GM20431 (cell line): Measurements from ENCODE around the gene TCERG1L.
"Not testable (repeated sequence)": the region's sequence is repeated elsewhere in the genome, so short reads cannot be mapped to it uniquely, and the experiment has no call there.

Experiments
- in situ Hi-C: fragments of 300-500 bp; cut with MseI, MboI; formaldehyde crosslinking; loops from one replicate; pipeline ENCODE4 v1.15.0; 2020; ENCODE audit warnings: low sequenced_read_pairs; ENCODE audit not compliant: unreplicated experiment

Gene TCERG1L

DNA sequence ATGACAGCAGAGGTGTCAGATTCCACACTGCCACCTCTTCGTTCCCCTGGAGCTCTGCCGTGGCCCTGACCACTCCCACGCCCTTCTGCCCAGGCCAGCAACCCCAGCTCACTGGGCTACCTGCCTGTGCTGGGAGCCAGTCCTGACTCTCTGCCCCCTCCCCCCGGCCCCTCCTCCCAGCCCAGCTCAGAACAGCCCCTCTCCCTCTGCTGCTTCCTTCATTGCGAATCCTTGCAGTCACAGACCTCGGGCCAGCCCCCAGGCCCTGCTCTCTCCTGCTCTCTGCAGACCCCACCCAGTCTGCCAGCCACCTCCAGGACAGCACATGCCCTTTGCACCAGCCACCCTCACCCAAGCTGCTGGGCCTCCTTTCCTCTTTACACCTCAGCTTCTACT, 60.4 kb downstream of the TCERG1L start:
- in situ Hi-C loops = no loop called here

DNA sequence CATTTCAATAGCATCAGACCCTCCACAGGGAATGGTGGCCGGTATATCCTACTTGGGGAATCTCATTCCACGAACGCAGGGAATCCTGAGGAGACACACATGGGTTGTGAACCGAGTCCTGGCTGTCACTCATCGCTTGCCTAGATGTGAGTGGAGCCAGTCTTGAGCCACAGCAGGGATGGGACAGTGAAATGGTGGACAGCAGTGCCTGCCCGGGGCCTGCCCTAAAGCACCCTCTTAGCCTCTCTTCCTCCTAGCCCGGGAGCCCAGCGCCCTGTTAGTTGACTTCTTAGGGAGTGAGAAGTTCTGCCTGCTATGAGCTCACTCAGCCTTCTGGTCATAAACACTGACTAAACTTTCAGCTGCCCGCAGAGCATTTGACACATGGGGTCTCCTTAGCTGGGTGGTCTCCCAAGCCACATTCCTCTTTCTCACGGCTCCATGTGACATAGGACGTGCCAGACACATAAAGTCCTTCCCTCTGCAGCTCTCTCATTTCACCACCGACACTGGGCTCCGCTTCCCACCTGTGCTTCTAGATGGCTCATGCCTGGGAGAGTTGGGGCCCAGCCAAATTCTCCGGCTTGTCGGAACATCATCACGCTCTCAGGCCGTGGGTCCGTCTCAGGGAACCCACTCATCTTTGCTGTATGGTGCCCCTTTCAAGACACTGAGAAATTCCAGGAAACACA, 60.9 kb downstream of the TCERG1L start:
- in situ Hi-C loops = no loop called here

DNA sequence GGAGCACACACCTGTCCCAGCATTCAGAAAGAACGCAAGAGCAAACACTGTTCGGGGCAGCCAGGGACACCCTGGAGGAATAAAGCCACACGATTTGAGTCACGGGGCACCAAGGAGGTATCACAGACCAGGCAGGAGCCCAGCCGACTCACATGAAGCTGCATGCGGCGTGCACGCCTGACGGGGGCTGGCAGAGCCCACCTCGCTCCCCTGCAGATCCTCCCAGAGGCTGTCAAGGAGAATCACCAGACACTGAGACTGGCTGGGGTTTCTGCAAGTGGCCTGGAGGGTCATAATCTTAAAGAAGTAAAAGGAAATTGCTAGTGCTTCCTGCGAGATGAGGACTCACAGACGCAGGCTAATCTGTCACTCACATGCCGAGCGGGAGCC, 61.6 kb downstream of the TCERG1L start:
- in situ Hi-C loops = no loop called here

DNA sequence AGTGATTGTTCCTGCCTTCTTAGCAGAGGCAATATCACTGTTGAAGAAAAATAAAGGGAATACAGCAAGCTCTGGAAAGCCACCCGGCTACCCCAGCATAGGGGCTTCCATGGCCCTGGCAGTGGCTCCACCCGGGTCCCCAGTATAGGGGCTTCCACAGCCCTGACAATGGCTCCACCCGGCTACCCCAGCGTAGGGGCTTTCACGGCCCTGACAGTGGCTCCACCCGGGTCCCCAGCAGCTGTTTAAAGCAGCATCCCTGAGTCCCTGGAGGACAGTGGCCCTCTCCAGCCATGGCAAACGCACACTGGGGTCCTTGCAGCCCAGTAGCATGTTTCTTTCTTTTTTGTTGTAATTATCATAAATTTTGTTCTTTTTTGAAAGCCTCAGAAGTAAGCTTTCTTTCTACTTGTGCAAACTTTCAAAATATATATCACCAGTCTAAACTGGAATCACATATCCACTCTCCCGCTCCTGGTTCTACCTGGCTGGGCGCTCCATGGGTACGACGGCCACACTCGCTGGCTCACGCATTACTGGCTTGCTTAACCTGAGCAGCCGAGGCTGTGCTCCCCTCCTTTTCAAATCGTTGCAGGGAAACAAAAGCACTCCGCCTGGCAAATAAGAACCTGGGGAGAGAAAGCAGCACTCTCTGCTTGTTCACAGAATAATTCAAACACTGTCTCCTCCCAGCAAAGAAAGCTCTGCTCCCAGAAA, 62.1 kb downstream of the TCERG1L start:
- in situ Hi-C loops = no loop called here

DNA sequence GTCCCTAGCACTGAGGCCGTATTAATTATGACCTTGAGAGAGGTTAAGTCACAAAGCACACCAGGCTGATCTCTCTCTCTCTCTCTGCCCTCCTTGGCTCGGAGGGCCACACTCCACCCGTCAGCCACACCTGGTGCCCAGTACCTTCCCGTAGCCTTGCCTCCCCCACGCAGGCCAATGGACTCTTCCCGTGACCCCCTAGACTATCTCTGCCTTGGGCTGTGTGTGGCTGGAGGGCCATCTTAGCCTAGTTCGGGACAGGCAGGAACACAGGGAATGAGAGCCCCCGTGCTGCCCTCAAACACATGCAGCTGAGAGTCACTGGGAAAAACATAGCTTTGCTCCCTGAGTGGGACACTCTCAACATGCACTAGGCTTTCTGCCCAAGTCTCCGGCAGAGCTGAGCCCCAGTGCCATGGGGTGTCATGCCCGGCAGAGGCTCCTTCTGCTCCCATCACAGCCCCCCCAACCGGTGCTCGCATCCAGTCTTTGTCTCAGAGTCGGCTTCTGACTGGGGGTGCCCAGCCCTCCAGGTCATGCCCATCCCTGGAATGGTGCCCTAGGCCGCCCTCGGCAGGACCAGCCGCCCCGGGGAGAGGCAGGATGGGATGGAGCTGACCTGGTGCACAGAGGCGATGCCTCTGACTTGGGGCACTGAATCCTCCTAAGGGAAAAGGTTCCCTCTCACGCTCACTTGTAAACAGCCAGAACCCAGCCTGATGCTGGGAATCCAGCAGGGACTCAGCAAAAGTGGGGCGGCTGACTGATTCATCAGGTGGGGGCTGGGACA, 63.0 kb downstream of the TCERG1L start:
- in situ Hi-C loops = no loop called here

- in situ Hi-C loops = no loop called here
Observed at GRCh38 chr10:131247873-131248272, 63.6 kb downstream of the TCERG1L start.

DNA sequence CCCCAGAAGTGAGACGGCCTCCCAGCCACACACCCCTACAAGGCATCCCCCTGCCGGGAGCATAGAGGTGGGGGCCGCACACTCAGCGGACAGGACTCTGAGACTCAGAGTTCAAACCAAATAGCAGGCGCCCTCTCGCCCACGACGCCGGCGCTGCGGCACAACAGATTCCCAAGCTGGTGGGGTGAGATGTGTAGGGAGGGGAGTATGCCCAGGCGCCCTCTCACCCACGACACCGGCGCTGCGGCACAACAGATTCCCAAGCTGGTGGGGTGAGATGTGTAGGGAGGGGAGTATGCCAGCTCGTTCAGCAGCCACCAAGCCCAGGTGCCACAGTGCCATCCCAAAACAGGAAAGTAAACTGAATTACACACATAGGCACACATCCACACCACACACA, 64.7 kb downstream of the TCERG1L start:
- in situ Hi-C loops = no loop called here

- in situ Hi-C loops = no loop called here
Observed at GRCh38 chr10:131246089-131246488, 65.4 kb downstream of the TCERG1L start.

DNA sequence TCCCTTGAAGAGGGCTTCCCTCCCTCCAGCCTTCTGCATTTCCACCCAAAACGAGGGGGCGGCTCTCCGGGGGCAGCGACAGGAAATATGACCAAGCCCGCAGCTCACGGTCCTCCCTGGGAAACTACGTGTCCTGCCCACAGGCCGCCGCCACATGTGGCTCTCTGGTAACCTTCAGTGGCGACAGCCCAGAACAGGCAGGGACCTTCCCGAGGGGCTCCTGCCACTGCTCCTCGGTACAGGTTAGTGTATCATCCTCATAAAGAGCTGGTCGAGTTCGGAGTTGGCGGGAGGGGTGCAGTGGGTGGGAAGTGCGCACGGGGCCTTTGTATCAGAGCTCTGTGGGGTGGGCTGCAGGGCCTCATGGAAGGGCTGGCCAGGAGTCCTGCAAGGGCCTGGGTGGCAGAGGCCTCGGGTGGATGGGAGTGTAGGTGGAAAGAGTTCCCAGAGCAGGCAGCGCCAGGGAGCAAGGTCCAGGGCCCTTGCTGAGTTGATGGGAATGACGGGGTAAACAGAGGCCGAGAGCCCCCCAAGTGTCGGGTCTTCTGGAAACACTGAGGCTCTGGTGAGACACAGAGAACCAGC, 66.0 kb downstream of the TCERG1L start:
- in situ Hi-C loops = no loop called here

GRCh38 chr10:131244836-131245235, 66.7 kb downstream of the TCERG1L start:
- in situ Hi-C loops = no loop called here

DNA sequence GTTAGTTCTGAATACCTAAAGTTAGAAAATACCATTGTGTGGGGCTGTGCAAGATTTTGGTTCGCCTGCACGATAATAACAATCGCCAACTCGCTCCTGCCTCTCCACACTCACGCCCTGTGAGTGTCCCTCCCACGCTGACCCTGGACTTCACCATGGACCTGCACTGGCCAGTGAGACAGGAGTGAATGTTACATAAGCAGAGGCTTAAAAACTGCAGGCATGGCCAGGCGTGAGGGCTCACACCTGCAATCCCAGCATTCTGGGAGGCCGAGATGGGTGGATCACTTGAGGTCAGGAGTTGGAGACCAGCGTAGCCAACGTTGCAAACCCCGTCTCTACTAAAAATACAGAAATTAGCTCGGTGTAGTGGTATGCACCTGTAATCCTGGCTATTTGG, 68.4 kb downstream of the TCERG1L start:
- in situ Hi-C loops = no loop called here

- in situ Hi-C loops = no loop called here
Observed at GRCh38 chr10:131242007-131242406, 69.5 kb downstream of the TCERG1L start.

DNA sequence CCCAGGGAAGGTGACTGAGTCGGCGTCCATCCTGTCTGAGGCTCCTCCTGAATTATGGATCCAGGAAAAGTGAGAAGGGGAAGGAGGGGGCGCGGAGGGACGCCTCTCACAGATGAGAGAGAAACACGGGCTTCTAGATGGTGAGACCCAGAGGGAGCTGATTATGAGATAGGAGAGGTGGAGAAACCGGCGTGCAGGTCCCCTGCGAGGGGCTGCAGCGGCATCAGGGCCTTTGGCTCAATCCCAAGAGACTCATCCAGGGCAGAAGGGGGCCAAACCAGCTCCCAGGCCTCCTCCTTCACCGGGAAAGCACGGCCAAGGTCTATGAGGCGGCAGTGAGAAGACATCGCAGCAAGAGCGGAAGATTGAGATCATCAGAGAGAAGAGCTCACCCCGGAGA, 70.8 kb downstream of the TCERG1L start:
- in situ Hi-C loops = no loop called here

- in situ Hi-C loops = no loop called here
Observed at GRCh38 chr10:131239926-131240325, 71.6 kb downstream of the TCERG1L start.

- in situ Hi-C loops = no loop called here
Observed at GRCh38 chr10:131239450-131239849, 72.1 kb downstream of the TCERG1L start.

GRCh38 chr10:131238669-131239280, 72.7 kb downstream of the TCERG1L start:
- in situ Hi-C loops = no loop called here

DNA sequence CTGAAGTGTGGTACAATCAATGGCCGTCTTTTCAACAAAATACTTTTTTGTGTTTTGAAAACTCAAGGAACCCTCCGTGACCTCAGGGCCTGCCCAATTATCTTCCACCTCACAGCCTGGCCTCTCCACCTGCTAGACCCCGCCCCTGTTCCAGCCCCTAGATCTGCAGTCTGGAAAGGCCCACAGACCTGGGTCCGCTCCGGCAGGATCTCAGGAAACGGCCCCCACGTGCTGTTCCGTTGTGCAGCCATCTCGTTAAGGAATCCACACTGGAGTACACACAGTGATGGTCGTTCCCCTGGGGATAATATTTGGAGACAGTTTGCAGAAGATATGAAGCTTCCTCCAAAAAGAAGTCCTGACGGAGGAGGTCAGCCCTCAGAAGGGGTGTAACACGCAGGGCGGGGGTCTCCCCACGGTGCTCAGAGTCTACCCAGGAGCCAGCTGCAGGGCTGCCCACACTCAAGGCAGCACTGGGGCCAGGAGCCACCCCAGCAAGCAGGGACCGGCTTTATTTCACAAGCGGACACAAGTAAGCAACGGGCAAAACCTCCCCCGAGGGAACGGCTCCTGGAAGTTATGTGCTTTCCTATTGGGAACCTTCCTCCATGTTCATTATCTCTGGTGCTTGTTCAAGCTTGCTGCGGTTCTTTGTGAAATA, 73.4 kb downstream of the TCERG1L start:
- in situ Hi-C loops = no loop called here

DNA sequence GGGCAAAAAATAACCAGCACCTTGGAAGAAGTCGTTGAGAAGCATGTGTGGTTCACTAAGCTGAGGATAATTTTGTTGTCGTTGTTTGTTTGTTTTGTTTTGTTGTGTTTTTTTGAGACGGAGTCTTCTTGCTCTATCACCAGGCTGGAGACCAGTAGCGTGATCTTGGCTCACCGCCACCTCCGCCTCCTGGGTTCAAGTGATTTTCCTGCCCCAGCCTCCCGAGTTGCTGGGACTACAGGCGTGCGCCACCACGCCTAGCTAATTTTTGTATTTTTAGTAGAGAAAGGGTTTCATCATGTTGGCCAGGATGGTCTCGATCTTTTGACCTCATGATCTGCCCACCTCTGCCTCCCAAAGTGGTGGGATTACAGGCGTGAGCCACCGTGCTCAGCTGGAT, 76.9 kb downstream of the TCERG1L start:
- in situ Hi-C loops = not testable (repeated sequence)

DNA sequence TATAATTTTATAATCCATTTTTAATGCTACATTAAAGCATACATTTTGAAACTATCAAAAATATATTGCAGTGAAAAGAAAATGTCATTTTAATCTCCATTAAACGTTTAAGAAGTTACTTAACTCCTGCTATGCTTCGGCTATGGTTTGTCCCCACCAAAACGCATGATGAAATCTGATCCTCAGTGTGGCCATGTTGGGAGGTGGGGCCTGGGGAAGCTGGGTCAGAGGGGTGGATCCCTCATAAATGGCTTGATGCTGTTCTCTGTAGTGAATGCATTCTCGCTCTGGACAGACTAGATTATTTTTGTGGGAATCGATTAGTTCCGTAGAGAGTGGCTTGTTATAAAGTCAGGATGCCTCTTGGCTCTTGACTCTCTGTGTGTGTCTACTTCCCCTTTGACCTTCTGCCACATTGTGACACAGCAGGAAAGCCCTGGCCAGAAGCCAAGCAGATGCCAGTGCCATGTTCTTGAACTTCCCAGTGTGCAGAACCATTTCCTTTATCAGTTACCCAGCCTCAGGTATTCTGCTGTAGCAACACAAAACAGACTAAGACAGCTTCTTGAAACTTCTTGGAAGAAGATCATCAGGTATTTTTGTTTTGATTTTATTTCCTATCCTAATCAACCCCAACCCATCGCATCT, 77.8 kb downstream of the TCERG1L start:
- in situ Hi-C loops = no loop called here
